OCI-LY7 (cell line): ENCODE measurements around the gene MZB1. TPM values are rescaled to one million over a fixed set of nuclear protein-coding genes. Genes with fewer than 3 reads are reported as not detected.
"Not testable (repeated sequence)": the region's sequence is repeated elsewhere in the genome, so short reads cannot be mapped to it uniquely, and the experiment has no call there.

ENCODE experiments used
- BruUV-seq: library from RNA; stranded (reverse); fragments of 400-500 nt; replicated peaks from 2 replicates; lab custom pipeline; 2021; lab: Mats Ljungman, UMichigan
- CTCF ChIA-PET: fragments of 300-600 bp; sonication (Branson Sonifier 250); formaldehyde crosslinking; loops from one replicate; lab custom pipeline; 2022; ENCODE audit warnings: antibody characterized with exemption; ENCODE audit not compliant: unreplicated experiment; lab: Charles Lee
- POLR2A ChIA-PET: fragments of 300-600 bp; sonication (Branson Sonifier 250); formaldehyde crosslinking; loops from one replicate; lab custom pipeline; 2022; ENCODE audit warnings: antibody characterized with exemption; lab: Charles Lee
- DNase-seq: peaks from one replicate; pipeline ENCODE4 v3.0.0-alpha.2; 2015; ENCODE audit warnings: low spot score
- H2AFZ ChIP-seq: fragments of 200-600 bp; sonication (generic), shearing (Covaris generic); 2 replicates; pipeline ENCODE4 v1.6.1; 2014; ENCODE audit warnings: mild to moderate bottlenecking, antibody characterized with exemption, low read length, moderate library complexity
- H3K27ac ChIP-seq: fragments of 200-600 bp; sonication (generic); 2 replicates; pipeline ENCODE4 v1.5.1; 2014; ENCODE audit warnings: mixed run types, low read depth, mild to moderate bottlenecking, moderate library complexity, low read length, inconsistent platforms; ENCODE audit not compliant: poor library complexity, severe bottlenecking
- H3K36me3 ChIP-seq: fragments of 200-600 bp; sonication (generic); 2 replicates; pipeline ENCODE4 v1.6.1; 2014; ENCODE audit warnings: mild to moderate bottlenecking, antibody characterized with exemption, low read length, moderate library complexity, mixed read lengths; ENCODE audit not compliant: insufficient read depth
- H3K4me1 ChIP-seq: fragments of 200-600 bp; sonication (generic); 2 replicates; pipeline ENCODE4 v1.5.1; 2014; ENCODE audit warnings: mild to moderate bottlenecking, low read length; ENCODE audit not compliant: insufficient read depth, poor library complexity, severe bottlenecking
- H3K4me2 ChIP-seq: fragments of 200-600 bp; sonication (generic); 2 replicates; pipeline ENCODE4 v1.6.1; 2014; ENCODE audit warnings: mild to moderate bottlenecking, low read length
- H3K4me3 ChIP-seq: fragments of 200-600 bp; sonication (generic); 2 replicates; pipeline ENCODE4 v1.5.1; 2014; ENCODE audit warnings: mild to moderate bottlenecking, low read depth, low read length; ENCODE audit not compliant: poor library complexity, severe bottlenecking
- H3K79me2 ChIP-seq: fragments of 200-600 bp; sonication (generic); 2 replicates; pipeline ENCODE4 v1.6.1; 2016; ENCODE audit warnings: low read depth, mild to moderate bottlenecking, low read length, moderate library complexity, mixed read lengths; ENCODE audit not compliant: insufficient read depth
- H3K9me2 ChIP-seq: fragments of 200-600 bp; sonication (generic); 2 replicates; pipeline ENCODE4 v1.6.1; 2016; ENCODE audit warnings: mild to moderate bottlenecking, low read length, mixed read lengths; ENCODE audit not compliant: insufficient read depth
- H3K9me3 ChIP-seq: fragments of 200-600 bp; sonication (generic); 2 replicates; pipeline ENCODE4 v1.6.1; 2014; ENCODE audit warnings: mild to moderate bottlenecking, mixed run types, low read length, mixed read lengths
- H4K20me1 ChIP-seq: fragments of 200-600 bp; sonication (generic); 2 replicates; pipeline ENCODE4 v1.6.1; 2014; ENCODE audit warnings: mild to moderate bottlenecking, antibody characterized with exemption, low read length, moderate library complexity, mixed read lengths; ENCODE audit not compliant: insufficient read depth
- EZH2phosphoT487 ChIP-seq: fragments of 200-600 bp; sonication (generic); IDR thresholded peaks from 2 replicates; pipeline ENCODE4 v1.6.1; 2018; ENCODE audit warnings: low read depth, borderline replicate concordance, mild to moderate bottlenecking, mixed run types, antibody characterized with exemption, low read length, moderate library complexity, mixed read lengths
- intact Hi-C: fragments of 100-400 bp; cut with micrococcal nuclease; formaldehyde crosslinking; loops from one replicate; pipeline ENCODE4 v1.10.0; 2022; ENCODE audit not compliant: unreplicated experiment
- total RNA-seq, 2 experiments: library from RNA; depleted of rRNA in 1 of 2; stranded (reverse); fragments of >200 nt in 1 of 2; shearing (Covaris generic) in 1 of 2; gene quantifications; 2 replicates each; pipeline ENCODE4 v1.2.3, GENCODE V29; 2014 to 2022
- TF ChIP-seq, protein P1 (sequence below): fragments of 200-600 bp; sonication (generic); conservative IDR thresholded peaks from 2 replicates; pipeline ENCODE4 v1.5.1; 2014; ENCODE audit warnings: mild to moderate bottlenecking, antibody characterized with exemption, low read length, moderate library complexity, mixed read lengths

The MZB1 gene
- total RNA-seq, 2 experiments from 2014 or later, result 727 to 1,014 TPM

GRCh38 chr5:139410121-139410992 is 20.6 kb upstream of the MZB1 start:
- no peak for DNase-seq
- Histone ChIP-seq H3K9me3 (no peaks in the 10 kb centered on the region), H4K20me1 (no peaks in the 10 kb centered on the region), H3K4me2 (no peak overlapping the region), H3K36me3 (no peaks in the 10 kb centered on the region), H3K4me1 (peaks cover 26% of the 10 kb centered on the region), H2AFZ (no peak overlapping the region), H3K79me2 (no peaks in the 10 kb centered on the region), H3K27ac (no peak overlapping the region), H3K9me2 (no peaks in the 10 kb centered on the region), H3K4me3 (no peak overlapping the region)
- intact Hi-C loops, result no loop called here
- BruUV-seq, result no TSS peak
- TF ChIP-seq, protein P1, sequence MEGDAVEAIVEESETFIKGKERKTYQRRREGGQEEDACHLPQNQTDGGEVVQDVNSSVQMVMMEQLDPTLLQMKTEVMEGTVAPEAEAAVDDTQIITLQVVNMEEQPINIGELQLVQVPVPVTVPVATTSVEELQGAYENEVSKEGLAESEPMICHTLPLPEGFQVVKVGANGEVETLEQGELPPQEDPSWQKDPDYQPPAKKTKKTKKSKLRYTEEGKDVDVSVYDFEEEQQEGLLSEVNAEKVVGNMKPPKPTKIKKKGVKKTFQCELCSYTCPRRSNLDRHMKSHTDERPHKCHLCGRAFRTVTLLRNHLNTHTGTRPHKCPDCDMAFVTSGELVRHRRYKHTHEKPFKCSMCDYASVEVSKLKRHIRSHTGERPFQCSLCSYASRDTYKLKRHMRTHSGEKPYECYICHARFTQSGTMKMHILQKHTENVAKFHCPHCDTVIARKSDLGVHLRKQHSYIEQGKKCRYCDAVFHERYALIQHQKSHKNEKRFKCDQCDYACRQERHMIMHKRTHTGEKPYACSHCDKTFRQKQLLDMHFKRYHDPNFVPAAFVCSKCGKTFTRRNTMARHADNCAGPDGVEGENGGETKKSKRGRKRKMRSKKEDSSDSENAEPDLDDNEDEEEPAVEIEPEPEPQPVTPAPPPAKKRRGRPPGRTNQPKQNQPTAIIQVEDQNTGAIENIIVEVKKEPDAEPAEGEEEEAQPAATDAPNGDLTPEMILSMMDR, result no peak
- TF ChIP-seq EZH2phosphoT487, result no peak
- CTCF ChIA-PET, result interaction anchor here (1.3 kb wide), 1 partner anchor 10 kb away, joined by 3 read pairs; no protein-coding TSS in a partner anchor
- POLR2A ChIA-PET, result interaction anchor here (0.7 to 1.4 kb wide), 3 partner anchors 23 to 834 kb away, joined by 3 to 5 read pairs (median 3); no protein-coding TSS in a partner anchor

GRCh38 chr5:139409116-139409515 is 19.4 kb upstream of the MZB1 start:
- H3K9me3 ChIP-seq, H3K36me3 ChIP-seq, CTCF ChIA-PET, H3K4me3 ChIP-seq, H3K4me2 ChIP-seq, H4K20me1 ChIP-seq, DNase-seq, H3K79me2 ChIP-seq, BruUV-seq, H3K9me2 ChIP-seq, H3K27ac ChIP-seq, H2AFZ ChIP-seq: not testable (repeated sequence)
- POLR2A ChIA-PET, result interaction anchor here (0.5 kb wide), 1 partner anchor 89 kb away, joined by 5 read pairs; no protein-coding TSS in a partner anchor
- intact Hi-C loops, result loop anchor here (10.0 kb wide), 1 partner anchor 214 kb away; the partner anchor contains the start of gene SIL1
- H3K4me1 ChIP-seq, result peaks cover 34% of the 10 kb centered on the region

DNA sequence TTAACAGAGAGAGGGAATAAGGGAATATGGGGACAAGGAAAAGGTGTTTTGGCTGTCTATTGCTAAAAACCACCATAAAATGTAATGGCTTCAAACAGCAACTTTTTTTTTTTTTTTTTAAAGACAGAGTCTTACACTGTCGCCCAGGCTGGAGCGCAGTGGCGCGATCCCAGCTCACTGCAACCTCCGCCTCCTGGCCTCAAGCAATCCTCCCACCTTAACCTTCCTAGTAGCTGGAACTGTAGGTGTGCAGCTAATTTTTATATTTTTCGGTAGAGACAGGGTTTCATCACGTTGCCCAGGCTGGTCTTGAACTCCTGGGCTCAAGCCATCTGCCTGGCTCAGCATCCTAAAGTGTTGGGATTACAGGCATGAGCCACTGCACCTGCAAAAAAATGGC is 18.5 kb upstream of the MZB1 start:
- Histone ChIP-seq H3K9me2 (no peaks in the 10 kb centered on the region), H3K79me2 (no peaks in the 10 kb centered on the region), H3K4me2 (peak overlapping the region; percentile 64), H3K4me3 (no peak overlapping the region), H2AFZ (peak overlapping the region; percentile 89), H4K20me1 (no peaks in the 10 kb centered on the region), H3K9me3 (no peaks in the 10 kb centered on the region), H3K27ac (peak overlapping the region; percentile 68), H3K4me1 (peaks cover 38% of the 10 kb centered on the region), H3K36me3 (no peaks in the 10 kb centered on the region)
- no TSS peak for BruUV-seq
- ChIA-PET CTCF (interaction anchor here (0.6 kb wide), 1 partner anchor 228 kb away, joined by 3 read pairs; no protein-coding TSS in a partner anchor), POLR2A (interaction anchor here (0.6 to 1.3 kb wide), 2 partner anchors 31 to 88 kb away, joined by 4 to 5 read pairs; partner anchors contain the start of gene DNAJC18)
- no peak for DNase-seq
- intact Hi-C loops, result loop anchor here (10.0 kb wide), 1 partner anchor 213 kb away; the partner anchor contains the start of gene SIL1
- TF ChIP-seq, protein P1, result no peak
- TF ChIP-seq EZH2phosphoT487, result no peak
